ENCODE data around the gene LSM7. TPM values are rescaled to one million over a fixed set of nuclear protein-coding genes. Genes with fewer than 3 reads are reported as not detected.
"Not testable (repeated sequence)": the region's sequence is repeated elsewhere in the genome, so short reads cannot be mapped to it uniquely, and the experiment has no call there.

Gene LSM7
- total RNA-seq, 3 donors from 2014 or later, result 275 to 313 (median 307) TPM

- Mint-ChIP-seq H3K9me3 (no peaks in the 10 kb centered on the region), H3K4me3 (peak overlapping the region; percentile 71), H3K36me3 (ENCODE audit: insufficient read depth) (no peaks in the 10 kb centered on the region), H3K27me3 (ENCODE audit: low read depth) (no peaks in the 10 kb centered on the region), H3K4me1 (ENCODE audit: low read depth) (peaks cover 29% of the 10 kb centered on the region)
- ATAC-seq (no peak), DNase-seq (no peak)
These were observed 37.1 kb downstream of the LSM7 start for GRCh38 chr19:2291185-2291751.

DNA sequence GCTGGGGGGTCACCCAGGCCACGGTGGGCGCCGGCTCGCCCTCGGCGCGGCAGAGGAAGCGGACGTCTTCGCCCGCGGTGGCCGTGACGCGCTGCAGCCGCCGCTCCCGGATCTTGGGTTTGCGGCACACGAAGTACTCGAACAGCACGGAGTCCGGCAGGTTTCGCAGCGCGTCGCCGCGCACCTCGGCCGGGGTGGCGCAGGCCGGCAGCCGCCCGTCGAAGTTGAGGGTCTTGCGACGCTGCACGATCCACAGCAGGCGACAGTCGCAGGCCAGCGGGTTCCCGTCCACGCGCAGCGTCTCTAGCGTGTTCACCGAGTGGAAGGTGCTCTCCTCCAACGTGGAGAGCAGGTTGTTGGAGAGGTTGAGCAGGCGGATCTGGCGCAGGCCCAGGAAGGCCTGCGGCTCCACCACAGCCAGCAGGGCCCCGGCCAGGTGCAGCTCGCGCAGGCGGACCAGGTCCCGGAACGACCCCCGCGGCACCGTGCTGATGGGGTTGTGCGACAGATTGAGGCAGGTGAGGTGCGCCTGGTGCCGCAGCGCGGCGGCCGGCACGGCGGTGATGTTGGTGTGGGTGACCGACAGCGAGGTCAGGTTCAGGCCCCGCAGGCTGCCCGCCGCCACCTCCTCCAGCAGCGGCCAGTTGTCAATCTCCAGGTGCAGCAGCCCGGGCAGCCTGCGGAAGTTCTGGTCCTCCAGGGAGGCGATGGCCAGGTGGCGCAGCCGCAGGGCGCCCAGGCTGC lies 37.8 kb downstream of the LSM7 start:
- peak; percentile 26 to 36 for ATAC-seq
- H3K4me3 Mint-ChIP-seq, result peak overlapping the region; percentile 71
- no peaks in the 10 kb centered on the region for H3K36me3 Mint-ChIP-seq (ENCODE audit: insufficient read depth)
- H3K4me1 Mint-ChIP-seq (ENCODE audit: low read depth), result peaks cover 29% of the 10 kb centered on the region
- H3K27me3 Mint-ChIP-seq (ENCODE audit: low read depth), result no peaks in the 10 kb centered on the region
- H3K9me3 Mint-ChIP-seq, result no peaks in the 10 kb centered on the region
- DNase-seq, result no peak

- DNase-seq, result no peak
- Mint-ChIP-seq H3K36me3 (ENCODE audit: insufficient read depth) (no peaks in the 10 kb centered on the region), H3K9me3 (no peaks in the 10 kb centered on the region), H3K27me3 (ENCODE audit: low read depth) (no peaks in the 10 kb centered on the region), H3K4me1 (ENCODE audit: low read depth) (peaks cover 27% of the 10 kb centered on the region), H3K4me3 (peak overlapping the region; percentile 79)
- peak; percentile 56 to 64 for ATAC-seq
These were observed 38.5 kb downstream of the LSM7 start for GRCh38 chr19:2289714-2290435.

DNA sequence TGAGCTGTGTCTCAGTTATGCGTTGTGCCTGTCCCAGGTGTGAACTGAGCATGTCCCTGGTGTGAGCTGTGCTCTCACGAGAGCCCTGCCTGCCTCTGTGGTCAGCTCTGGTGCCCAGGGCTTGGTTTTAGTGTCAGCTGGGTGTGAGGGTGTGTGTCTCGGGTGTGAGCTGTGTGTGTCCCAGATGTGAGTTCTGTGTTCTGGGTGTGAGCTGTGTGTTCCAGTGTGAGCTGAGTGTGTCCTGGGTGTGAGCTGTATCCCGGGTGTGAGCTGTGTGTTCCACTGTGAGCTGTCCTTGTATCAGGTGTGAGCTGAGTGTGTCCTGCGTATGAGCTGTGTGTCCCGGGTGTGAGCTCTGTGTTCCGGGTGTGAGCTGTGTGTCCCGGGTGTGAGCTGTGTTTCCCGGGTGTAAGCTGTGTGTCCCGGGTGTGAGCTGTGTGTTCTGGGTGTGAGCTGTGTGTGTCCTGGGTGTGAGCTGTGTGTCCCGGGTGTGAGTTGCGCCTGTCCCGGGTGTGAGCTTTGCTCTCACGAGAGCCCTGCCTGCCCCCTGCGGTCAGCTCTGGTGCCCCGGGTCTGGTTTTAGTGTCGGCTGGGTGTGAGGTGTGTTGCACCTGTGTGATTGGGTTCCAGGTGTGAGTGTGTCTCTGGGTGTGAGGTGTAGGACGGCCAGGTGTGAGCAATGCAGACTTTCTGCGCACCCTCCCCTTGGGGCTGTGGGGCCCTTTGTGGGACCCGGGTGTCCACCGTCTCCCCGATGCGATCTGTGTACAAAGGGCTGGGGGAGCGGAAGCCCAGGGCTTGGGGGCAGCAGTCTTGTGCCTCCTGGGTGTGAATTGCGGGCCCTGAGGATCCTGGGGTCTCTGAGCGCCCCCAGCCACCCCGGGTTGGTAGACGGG lies 39.3 kb downstream of the LSM7 start:
- Mint-ChIP-seq H3K9me3 (no peaks in the 10 kb centered on the region), H3K4me1 (ENCODE audit: low read depth) (peaks cover 26% of the 10 kb centered on the region), H3K36me3 (ENCODE audit: insufficient read depth) (no peaks in the 10 kb centered on the region), H3K27me3 (ENCODE audit: low read depth) (no peaks in the 10 kb centered on the region), H3K4me3 (peak overlapping the region; percentile 79)
- DNase-seq (no peak), ATAC-seq (peak in 1 of 2 donors; percentile 5)

- Mint-ChIP-seq H3K27me3 (ENCODE audit: low read depth) (no peaks in the 10 kb centered on the region), H3K4me1 (ENCODE audit: low read depth) (peaks cover 23% of the 10 kb centered on the region), H3K4me3 (peak overlapping the region; percentile 79), H3K9me3 (no peaks in the 10 kb centered on the region), H3K36me3 (ENCODE audit: insufficient read depth) (no peaks in the 10 kb centered on the region)
- no peak for ATAC-seq
- no peak for DNase-seq
These were observed 40.0 kb downstream of the LSM7 start for GRCh38 chr19:2288338-2288817.

DNA sequence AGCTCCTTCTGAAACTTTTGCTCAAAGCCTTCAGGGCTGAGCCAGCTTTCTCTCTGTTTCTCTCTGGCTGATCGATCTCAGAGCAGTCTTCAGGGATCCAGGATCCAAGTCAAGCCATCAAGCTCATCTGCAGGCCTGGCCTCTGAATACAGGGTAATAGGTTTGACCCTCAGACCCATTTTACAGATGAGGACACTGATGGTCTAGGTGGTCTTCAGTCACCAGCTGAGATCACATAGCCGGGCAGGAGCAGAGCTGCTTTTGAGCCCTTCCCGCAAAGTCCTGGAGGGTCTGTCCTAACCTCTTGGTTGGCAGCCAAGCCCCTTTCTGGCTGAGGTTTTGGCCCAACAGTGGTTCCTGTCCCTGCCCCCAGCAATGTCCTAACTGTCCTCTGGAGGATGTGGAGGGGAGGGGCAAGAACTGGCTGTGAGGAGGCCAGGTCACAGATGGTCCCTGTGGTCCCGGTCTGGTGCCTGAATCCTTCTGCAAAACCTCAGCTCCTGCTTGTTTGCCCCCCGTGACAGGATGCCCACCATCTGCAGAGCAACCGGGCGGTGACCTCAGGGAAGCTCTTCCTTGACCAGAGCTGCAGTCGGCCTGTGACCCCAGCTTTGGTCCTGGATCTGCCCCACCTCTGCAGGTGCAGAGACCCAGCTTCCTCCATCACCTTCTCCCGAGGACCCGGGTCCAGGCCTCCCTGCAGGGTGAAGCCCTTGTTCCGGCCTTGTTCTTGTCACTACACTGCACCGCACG lies 40.6 kb downstream of the LSM7 start:
- Mint-ChIP-seq H3K36me3 (ENCODE audit: insufficient read depth) (no peaks in the 10 kb centered on the region), H3K9me3 (no peaks in the 10 kb centered on the region), H3K4me1 (ENCODE audit: low read depth) (peaks cover 28% of the 10 kb centered on the region), H3K27me3 (ENCODE audit: low read depth) (no peaks in the 10 kb centered on the region), H3K4me3 (no peak overlapping the region)
- ATAC-seq (no peak), DNase-seq (no peak)

GRCh38 chr19:2286402-2287140 lies 41.8 kb downstream of the LSM7 start:
- no peaks in the 10 kb centered on the region for H3K27me3 Mint-ChIP-seq (ENCODE audit: low read depth)
- no peak for DNase-seq
- peaks cover 36% of the 10 kb centered on the region for H3K4me1 Mint-ChIP-seq (ENCODE audit: low read depth)
- no peaks in the 10 kb centered on the region for H3K36me3 Mint-ChIP-seq (ENCODE audit: insufficient read depth)
- no peak overlapping the region for H3K4me3 Mint-ChIP-seq
- no peaks in the 10 kb centered on the region for H3K9me3 Mint-ChIP-seq
- ATAC-seq, result no peak

- ATAC-seq, result no peak
- DNase-seq, result no peak
- H3K4me3 Mint-ChIP-seq, result no peak overlapping the region
- no peaks in the 10 kb centered on the region for H3K27me3 Mint-ChIP-seq (ENCODE audit: low read depth)
- no peaks in the 10 kb centered on the region for H3K36me3 Mint-ChIP-seq (ENCODE audit: insufficient read depth)
- peaks cover 22% of the 10 kb centered on the region for H3K4me1 Mint-ChIP-seq (ENCODE audit: low read depth)
- no peaks in the 10 kb centered on the region for H3K9me3 Mint-ChIP-seq
These were observed 44.4 kb downstream of the LSM7 start for GRCh38 chr19:2283835-2284507.

- DNase-seq (no peak), ATAC-seq (no peak)
- H3K27me3 Mint-ChIP-seq (ENCODE audit: low read depth), result no peaks in the 10 kb centered on the region
- H3K9me3 Mint-ChIP-seq, result no peaks in the 10 kb centered on the region
- no peaks in the 10 kb centered on the region for H3K36me3 Mint-ChIP-seq (ENCODE audit: insufficient read depth)
- H3K4me1 Mint-ChIP-seq (ENCODE audit: low read depth), result peaks cover 14% of the 10 kb centered on the region
- H3K4me3 Mint-ChIP-seq, result peak overlapping the region; percentile 17
These were observed 45.5 kb downstream of the LSM7 start for GRCh38 chr19:2282862-2283237.

DNA sequence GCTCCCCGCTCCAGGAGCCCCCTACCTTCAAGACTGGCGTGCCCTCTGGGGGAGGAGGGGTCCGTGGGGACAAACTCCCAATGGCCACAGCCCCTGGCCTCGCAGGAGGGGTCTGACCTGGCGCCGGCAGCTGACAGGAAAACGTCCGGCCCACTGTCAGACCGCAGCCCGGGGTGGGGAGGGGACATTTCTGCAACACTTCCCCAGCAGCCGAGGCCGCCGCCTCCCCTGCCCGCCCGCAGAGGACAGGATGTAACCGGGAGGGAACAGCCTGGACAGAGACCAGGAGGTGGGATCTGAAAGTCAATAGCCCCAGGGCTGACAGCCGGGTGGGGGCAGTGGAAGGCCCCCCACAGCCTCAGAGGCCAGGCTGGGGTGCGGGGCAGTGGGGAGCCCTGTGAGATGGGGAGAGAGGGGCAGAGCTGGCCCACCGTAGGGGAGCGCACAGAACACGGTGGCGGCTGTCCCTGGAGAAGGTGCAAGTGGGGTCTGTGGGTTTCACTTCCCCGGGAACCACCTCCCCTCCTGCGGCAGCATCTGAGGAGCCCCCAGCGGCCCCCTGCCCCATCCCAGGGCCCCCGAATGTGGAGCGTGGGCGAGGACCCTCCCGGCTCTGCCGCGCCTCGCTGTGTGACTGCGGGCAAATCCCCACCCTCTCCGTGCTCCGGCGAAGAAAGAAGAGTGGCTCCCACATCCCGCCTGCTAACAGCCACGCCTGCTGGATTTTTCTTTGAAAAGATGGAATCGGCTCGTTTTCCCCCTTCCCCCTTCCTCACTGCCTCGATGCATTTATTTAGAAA lies 46.1 kb downstream of the LSM7 start, which contains the start of gene PEAK3:
PEAK3 (minus strand) TSS at position 114 of the 800 bp plus-strand sequence. CDS start 1,244 bp downstream, outside the sequence.
- H3K4me3 Mint-ChIP-seq, result peak within 1 kb of the TSS; percentile 54
- no peaks in the 10 kb centered on the region for H3K36me3 Mint-ChIP-seq (ENCODE audit: insufficient read depth)
- peaks cover 14% of the 10 kb centered on the region for H3K4me1 Mint-ChIP-seq (ENCODE audit: low read depth)
- H3K9me3 Mint-ChIP-seq, result no peaks in the 10 kb centered on the region
- DNase-seq (no peak), ATAC-seq (peak; percentile 35 to 41)
- H3K27me3 Mint-ChIP-seq (ENCODE audit: low read depth), result no peaks in the 10 kb centered on the region

GRCh38 chr19:2281265-2282061 lies 46.9 kb downstream of the LSM7 start:
- not testable (repeated sequence) for H3K27me3 Mint-ChIP-seq (ENCODE audit: low read depth); DNase-seq; ATAC-seq; H3K9me3 Mint-ChIP-seq; H3K36me3 Mint-ChIP-seq (ENCODE audit: insufficient read depth)
- Mint-ChIP-seq H3K4me1 (ENCODE audit: low read depth) (peaks cover 16% of the 10 kb centered on the region), H3K4me3 (peak overlapping the region; percentile 54)

Measured in activated T-cell treated with anti-CD3 and anti-CD28 coated beads, Interleukin-2, amount 50 U/mL, for 4 hours (primary cell).